ENCODE data around the gene PALLD.
"Not testable (repeated sequence)": the region's sequence is repeated elsewhere in the genome, so short reads cannot be mapped to it uniquely, and the experiment has no call there.

The PALLD gene

DNA sequence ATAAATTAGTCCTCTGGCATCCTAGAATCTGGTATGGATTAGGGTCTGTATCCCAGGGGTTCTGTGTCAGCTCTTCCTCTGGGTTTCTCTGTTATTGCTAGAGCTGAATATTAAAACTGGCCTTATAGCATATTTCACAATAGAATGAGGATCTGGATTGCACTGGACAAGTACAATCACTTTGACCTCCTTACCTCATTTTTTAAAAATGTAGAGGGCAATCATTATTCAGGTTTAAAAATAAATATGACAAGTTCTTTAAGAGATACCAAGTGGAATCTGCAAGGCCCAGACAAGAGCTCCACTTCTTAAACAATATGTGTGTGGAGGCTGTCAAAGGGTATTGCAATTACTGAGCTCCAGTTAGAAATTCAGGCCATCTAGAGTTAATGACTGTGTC lies 1.4 kb downstream of the PALLD start:
- DNase-seq, result no peak

DNA sequence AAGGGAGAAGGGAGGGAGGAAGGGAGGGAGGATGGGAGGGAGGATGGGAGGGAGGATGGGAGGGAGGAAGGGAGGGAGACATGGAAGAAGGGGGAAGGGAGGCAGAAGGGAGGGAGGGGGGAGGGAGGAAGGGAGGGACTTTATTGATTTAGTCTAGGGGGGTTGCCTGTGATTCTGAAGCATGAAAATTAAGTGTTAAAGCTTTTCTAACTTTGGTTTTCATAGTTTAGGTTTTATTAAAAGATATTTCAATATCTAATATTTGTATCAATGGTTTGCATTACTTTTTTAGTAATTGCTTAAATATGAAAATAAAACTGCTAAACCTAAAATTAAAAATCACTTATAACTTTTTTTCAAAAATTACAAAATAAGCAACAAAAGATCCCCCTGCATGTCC lies 2.4 kb downstream of the PALLD start:
- no peak for DNase-seq

DNA sequence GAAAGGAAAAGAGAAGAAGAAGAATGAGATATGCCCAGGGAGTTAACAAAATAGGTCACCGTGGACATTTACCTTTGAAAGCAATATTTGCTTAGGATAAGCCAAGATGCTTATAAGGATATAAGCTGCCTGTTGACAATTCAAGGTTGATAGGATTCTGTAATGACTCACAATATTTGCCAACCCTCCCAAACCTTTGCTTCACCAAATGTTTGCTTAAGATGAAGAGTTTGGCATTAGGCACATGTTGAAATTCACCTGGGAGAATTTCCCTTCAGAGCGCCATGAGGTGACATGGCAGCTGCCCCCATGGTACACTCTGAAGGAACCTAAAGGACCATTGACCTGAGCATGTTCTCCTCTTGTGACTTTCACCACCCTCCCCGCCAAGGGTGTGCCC lies 4.6 kb downstream of the PALLD start:
- DNase-seq, result no peak

DNA sequence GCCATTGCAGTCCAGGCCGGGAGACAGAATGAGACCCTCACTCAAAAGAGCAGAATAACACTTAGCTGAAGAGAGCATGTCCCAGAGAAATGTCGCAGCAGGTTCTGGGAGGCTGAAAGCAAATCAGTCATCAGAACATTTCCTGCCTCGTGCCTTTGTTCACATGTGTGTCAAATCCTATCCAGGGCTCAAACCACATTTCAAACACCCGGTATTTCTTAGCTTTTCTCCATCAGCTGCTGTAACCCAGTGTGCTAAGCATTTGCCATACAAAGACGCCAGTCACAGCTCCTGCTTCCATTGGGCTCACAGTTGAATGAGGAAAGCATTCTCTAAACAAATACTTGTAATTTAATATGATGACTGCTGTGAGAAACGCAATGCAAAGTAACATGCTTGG lies 6.0 kb downstream of the PALLD start:
- no peak for DNase-seq

DNA sequence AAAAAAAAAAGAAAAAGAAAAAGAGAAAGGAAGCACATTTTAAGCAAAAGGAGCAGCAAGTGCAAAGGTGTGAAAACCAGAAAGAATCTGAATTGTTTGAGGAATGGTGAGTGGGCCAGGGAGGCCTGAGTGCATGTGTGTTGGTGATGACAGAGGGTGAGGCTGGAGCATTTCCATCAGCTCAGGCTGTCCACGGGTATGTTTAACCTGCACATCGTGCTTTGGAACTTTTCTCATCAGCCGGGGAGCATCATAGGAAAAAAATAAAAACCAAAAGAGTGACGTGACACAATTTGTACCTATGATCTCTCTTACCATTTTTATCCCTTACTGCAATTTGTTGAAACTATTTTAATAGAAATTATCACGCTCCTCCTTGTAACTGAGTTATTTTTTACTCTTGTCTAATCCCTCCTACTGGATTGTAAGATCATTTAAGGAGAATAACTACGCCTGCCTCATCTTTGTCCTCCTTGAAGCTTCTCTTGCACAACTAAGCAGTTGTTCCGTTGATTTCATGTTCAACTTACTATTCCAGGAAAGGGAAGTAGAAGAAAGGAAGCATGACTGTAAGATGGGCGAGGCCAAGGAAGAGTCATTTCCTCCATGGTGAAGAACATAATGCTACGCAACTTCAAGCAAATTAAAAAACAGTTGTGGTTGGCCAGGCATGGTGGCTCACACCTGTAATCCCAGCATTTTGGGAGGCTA lies 7.0 kb downstream of the PALLD start:
- no peak for DNase-seq

DNA sequence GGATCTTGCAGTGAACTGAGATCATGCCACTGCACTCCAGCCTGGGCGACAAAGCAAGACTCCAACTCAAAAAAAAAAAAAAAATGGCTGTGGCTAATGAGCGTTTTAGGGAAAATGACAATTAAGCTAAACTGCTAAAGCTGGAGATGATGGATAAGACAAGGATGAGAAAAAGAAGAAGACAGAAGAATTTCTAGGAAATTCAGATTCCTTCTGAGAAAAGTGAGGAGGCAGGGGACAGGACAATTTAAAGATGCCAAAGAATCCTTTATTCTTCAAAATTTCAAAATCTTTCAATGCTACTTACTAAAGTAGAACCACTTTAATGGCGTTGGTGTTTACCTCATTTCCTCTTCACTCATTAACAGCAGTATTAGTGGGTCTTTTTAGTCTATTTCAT lies 7.7 kb downstream of the PALLD start:
- DNase-seq, result no peak

DNA sequence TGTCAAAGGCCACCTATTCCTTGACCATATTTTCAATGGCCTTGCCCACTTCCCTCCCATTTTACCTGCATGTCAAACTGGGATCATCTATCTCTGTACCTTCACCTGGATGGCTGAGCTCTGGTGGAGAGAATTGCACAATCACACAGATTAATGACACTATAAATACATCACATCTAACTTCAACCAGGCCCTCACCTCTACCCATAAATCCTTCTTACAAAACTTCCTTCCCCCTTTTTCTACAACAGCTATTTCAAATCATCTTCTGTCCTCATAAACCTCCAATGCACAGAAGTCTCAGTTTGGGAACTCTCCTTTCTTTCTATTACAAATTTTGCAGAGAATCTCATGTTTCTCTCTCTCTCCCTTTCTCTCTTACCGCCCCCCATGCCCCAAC lies 9.2 kb downstream of the PALLD start:
- no peak for DNase-seq

DNA sequence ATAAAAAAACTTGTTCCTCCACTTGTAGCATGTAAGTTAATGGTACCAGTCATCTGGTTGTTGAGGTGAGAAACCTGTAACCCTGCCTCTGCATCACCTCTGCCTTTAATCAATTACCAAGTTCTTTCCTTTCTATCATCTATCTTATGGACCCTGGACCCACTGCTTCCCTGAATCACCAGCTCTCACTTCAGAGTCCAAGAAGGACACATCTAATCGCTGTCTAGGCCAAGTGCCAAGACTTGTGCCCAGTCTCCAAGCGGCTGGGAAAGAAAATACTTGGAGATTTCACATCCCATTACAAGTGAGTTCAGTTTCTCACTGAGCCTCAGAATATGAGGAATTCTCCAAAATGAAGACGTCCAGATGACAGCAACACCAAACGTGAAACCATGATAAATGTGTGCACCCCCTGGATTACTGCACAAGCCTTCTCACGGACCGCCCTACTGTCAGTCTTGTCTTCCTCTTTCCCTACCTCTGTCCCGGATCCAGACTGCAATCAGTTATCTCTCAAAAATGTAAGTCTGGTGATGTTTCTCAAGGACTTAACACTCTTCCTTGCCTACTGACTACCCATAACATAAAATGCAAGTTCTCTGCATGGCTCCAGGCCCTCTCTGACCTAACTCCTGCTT lies 10.4 kb downstream of the PALLD start:
- no peak for DNase-seq

DNA sequence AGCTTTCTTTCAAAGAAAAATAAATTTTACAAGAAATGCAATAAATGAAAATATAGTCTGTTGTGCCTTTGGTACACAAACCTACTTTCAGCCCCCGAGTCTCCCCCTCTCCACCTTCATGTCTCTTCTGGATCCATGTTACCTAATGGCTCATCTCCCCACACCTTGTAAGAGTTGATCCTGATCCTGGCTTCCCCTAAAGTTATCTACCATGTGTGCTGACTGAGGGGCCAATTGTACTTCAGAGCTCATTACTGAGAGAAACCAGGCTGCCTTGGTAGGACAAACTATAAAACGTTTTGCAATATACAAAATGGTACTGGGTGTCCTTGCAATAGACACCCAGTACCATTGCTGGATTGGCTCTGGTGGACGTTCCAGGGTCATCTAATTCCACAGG lies 11.8 kb downstream of the PALLD start:
- no peak for DNase-seq

DNA sequence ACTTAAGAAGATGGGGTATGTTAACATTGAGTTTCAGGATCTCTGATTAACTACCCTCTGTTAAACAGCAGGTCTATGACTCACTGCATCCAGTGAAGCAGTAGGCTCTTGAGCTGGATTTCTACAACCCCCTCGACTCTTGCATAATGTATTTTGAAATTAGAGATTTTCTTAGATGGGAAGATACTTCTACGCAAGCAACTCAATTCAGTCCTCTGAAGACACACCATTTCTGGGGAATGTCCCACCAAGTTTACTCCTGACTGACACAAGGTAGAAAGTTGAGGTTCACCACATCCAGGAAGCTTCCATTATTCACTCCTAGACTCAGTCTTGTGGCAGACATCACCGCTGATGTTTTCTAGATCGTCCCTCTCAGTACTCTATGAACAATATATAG lies 12.9 kb downstream of the PALLD start:
- no peak for DNase-seq

DNA sequence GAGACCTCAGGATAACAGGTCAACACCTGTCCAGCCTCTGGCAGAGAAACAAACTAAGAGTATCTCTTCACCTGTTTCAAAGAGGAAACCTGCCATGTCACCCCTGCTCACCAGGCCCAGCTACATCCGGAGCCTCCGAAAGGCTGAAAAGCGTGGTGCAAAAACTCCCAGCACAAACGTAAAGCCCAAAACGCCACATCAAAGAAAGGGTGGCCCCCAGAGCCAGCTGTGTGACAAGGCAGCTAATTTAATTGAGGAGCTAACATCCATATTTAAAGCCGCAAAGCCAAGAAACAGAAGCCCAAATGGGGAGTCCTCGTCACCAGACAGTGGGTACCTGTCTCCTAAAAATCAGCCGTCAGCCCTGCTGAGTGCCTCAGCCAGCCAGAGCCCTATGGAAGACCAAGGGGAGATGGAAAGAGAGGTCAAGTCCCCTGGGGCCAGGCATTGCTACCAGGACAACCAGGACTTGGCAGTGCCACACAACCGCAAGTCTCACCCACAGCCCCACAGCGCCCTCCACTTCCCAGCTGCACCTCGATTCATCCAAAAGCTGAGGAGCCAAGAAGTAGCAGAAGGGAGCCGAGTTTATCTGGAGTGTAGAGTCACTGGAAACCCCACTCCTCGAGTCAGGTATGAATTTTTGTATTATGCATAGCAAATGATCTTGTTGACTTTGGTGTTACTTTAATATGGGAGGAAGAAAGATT lies 15.1 kb downstream of the PALLD start:
- DNase-seq, result no peak

DNA sequence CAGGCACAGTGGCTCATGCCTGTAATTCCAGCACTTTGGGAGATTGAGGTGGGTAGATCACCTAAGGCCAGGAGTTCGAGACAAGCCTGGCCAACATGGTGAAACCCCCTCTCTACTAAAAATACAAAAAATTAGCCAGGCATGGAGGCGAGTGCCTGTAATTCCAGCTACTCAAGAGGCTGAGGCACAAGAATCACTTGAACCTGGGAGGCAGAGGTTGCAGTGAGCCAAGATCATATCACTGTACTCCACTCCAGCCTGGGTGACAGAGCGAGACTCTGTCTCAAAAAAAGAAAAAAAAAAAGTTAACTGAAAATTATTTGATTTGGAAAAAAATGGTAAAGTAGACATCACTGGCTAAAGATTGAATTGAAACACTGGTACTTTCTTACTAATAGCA lies 17.0 kb downstream of the PALLD start:
- DNase-seq, result not testable (repeated sequence)

DNA sequence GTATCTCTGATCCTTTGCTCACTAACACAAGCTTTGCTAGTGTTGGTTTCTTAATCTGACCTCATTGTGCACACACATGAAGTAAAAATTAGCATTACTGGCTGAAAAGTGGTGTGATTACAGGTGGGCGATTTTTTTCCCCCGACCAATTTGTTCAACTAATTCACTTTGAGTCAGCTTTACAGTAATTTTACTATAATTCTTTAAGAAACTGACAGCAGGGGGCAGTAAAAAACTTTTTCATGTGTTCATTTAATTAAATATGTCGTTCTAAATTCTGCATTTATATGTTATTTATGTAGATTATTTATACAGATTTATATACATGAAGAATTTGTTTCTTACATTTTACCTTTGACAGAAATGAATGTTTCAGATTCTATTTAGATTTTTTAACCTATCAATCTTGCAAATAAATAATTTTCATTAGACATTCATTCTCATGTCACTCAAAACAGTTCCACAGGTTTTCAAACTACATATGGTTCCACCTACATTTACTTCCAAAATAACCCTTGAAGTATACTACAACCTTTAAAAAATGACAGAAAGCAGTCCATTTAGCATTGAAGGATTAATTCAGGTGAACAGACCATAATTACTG lies 17.5 kb downstream of the PALLD start:
- DNase-seq, result no peak

DNA sequence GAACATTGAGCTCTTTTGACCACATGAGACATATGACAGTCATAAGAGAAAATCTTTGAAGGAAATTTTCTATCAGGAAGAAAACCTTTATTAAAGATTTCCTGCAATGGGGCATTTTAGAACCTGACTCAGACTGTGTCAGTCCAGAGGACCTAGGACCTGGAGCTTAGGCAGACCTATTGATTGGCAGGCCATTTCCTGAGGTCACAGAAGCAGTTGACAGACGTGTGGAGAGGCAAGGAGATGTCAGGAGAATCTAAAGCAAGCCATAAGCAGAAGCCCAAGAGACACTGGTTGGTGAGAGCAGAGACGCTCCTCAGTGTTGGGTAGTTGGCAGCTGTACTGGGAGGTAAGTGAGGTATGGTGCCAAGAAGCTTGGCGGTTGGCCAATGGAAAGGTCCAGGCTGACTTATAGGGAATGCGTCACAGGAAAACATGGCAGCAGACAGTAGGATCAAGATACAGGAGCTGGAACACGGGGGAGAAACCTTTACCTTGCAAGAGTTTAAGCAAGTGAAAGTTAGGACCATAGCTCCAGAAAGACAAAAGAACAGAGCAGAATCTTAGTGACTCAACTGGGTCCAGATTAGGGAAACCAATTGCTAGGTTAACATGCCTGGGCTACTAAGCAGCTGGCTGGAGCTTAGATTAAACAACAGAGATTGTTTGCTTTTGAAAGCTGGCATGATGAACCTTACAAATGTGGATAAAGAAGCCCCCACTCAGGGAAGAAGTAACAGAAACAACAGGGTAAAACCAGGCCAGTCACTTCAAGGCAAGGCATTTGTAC lies 18.6 kb downstream of the PALLD start:
- DNase-seq, result no peak

DNA sequence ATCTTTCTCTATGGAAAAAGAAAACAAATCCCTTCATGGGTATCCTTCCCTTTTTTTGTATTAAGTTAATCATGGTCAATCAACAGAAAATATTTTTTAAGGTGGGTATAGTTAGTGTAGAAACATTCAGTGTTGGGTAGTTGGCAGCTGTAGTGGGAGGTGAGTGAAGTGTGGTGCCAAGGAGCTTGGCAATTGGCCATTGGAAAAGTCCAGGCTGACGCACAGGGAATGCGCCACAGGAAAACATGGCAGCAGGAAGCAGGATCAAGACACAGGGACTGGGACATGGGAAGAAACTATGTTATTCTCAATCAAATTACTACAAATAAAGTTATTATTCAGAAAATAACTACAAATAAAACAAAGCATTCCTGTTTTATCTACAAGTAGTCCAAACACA lies 20.0 kb downstream of the PALLD start:
- no peak for DNase-seq

DNA sequence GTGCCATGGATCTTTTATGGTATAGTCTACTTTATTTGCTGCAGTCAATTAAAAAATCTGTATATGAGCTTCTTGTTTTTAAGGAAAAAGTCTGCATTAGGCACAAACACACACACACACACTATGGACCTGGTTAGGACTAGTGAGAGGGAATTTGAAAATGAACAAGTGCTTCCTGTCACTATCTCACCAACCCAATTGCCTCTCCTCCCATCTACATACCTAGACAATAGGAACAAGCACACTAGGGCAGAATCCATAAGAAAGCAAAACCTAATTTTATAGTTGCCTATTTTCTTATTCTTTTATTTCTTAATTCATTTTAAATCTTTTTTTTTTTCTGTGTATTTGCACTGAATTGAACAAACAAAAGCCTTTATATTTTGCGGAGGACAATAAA lies 22.7 kb downstream of the PALLD start:
- DNase-seq, result no peak

DNA sequence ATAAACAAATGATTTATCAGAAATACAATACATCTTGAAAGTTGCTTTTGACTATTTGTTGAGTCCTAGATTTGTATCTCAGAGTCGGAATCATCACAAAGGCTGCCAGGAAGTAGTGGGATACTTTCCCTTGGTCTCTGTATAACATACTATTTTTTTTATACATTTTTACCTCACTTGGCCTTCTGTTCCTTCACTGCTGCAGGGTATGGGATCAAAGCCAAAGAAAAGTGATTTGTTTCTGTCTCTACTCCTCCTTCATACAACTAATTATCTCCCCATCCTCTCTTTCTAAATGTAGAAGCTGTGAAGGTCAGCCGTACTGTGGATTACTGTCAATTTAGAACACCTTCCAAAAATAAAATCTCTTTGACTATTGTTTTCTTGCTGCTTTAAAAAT lies 24.9 kb downstream of the PALLD start:
- DNase-seq, result no peak

DNA sequence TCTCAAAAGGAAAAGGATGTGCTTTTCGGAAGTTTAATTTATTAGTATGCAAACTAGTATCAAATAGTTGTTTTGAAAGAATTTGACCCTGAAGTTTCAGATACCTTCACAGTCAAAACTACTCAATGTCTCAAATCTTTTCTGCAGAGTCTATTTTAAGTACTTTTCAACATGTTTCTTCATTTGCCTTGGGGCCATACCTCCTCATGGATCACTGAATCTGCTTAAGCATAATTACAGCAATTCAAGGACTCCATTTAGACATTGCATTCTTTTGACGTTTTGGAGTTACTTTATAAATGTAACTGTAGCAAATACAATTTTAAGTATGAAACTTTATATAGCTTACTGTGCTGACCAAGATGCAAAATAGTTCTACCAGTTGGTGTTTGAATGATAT lies 25.5 kb downstream of the PALLD start:
- DNase-seq, result no peak

DNA sequence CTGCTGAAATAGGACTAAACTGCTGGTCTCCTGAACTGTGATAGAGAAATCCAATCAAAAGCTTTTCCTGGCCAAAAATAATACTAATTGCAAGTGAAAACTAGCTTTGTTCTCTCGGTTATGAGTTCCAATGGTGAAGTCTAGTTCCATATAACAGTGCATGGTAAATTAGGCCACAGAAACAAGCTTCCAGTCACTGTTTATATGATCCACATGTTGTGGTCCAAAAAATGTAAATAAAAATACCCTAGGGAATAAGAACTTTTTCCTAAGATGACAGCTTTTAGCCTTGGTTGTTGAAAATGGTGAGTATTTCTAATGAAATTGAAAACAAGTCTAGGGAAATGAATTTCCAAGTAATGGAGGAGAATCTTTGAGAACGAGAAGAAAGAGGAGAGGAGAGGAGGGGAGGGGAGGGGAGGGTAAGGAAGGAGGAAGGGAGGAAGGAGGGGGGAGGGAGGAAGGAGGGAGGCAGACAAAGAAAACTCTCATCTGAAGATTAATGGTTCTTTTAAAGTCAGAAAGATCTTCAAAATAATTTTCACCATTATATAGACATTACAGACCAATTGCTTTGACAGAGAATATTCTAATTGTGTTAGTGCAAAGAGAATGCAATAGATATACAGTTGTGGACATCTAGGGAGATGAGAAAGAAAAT lies 26.1 kb downstream of the PALLD start:
- DNase-seq, result no peak

DNA sequence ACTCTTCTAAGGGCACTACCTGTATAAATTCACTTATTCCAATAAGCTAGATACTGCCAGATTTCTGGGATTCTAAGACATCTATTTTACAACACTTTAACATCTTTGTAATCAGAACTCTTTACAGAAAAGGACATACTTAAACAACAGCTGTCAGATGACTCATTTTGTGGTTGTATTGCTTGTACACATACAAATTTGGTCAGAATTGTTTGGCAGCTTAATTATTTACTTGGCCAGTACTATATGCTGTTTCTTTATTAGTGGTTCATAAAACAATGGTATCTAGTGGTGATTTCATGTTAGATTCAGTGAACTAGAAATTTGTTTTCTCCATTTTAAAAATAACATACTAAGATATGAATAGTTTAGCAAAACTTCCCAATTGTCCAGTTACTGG lies 27.2 kb downstream of the PALLD start:
- DNase-seq, result no peak

DNA sequence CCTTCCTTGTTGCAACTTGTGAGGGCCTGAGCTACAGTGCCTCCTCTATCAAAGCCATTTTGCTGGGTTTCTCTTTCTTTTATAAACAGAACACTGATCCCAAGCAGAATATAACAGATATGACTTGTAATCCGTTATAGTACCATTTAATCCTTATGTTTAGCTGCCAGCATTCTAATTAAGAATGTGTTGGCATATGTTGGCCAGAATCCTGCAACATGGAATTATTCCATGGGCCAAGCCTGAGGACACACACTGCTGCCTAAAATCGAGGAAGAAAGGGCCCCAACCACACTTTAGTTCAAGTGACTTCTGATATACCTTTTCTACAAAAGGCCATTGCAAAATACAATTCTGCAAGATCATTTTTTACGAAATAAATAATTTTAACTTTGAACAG lies 28.0 kb downstream of the PALLD start:
- no peak for DNase-seq

DNA sequence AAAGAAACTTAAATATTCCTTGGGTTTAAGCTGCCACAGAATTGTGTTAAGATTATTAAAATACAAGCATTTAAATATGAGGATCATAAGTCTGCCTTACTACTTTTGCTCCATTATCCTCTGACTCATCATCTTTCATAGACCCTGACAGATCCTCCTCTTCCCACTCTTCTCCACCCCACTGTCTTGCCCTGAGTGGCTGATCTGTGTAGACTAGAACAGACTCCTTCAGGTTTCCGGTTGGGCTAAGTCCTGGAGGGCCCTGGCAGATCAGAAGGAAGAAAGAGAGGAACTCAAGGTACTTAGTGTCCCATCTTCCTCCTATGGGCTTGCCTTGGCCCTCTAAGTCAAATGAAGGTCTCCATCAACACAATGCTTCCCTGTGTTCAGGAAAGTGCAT lies 30.7 kb downstream of the PALLD start:
- DNase-seq, result no peak

Data from NCI-H1417 treated with DMSO at 0.1 percent for 48 hours (cell line).